ENCODE measurements around the gene NAV2. TPM values are rescaled to one million over a fixed set of nuclear protein-coding genes. Genes with fewer than 3 reads are reported as not detected.

The NAV2 gene
- total RNA-seq, 1 experiment from 2014 or later, result 46.3 TPM

DNA sequence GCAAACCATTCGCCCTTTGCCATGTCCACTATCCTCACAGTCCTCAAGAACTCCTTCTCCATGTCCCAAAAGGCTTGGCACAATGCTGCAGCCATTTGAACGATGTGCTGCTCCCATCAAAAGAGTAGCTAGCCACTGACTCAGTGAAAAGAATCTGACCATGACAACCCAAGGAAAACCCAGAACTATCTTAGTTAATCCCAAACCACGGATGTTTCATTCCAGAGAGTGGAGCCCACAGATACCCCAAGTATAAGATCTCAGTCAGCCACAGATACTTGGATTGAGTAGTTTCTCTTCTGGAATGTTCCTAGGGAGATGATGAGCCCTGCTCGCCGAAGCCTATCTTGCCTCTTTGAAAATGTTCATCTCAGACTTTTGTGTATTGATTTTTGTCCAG, 176.9 kb downstream of the NAV2 start:
- Histone ChIP-seq H3K79me1 (ENCODE audit: insufficient read depth, low read depth, low read length, poor library complexity, severe bottlenecking) (no peaks in the 10 kb centered on the region), H2BK5ac (ENCODE audit: insufficient read length, low read length) (no peak overlapping the region), H3K27me3 (ENCODE audit: insufficient read depth, low read length) (no peaks in the 10 kb centered on the region), H3T11ph (ENCODE audit: low read length) (no peak overlapping the region), H2AFZ (ENCODE audit: low read length) (no peak overlapping the region), H3K4me1 (ENCODE audit: insufficient read depth, low read length) (no peaks in the 10 kb centered on the region), H3K4ac (ENCODE audit: low read depth, low read length) (no peak overlapping the region), H4K91ac (ENCODE audit: insufficient read length, low read depth, low read length) (no peak overlapping the region), H2BK20ac (ENCODE audit: low read depth, low read length, poor library complexity, severe bottlenecking) (no peak overlapping the region), H2BK15ac (ENCODE audit: low read depth, low read length) (no peak overlapping the region), H2AK5ac (ENCODE audit: insufficient read length, low read length) (no peak overlapping the region), H3K79me2 (ENCODE audit: insufficient read depth, low read length) (no peaks in the 10 kb centered on the region), H3K27ac (ENCODE audit: insufficient read length, low read depth, low read length) (no peak overlapping the region), H2BK120ac (ENCODE audit: low read depth, low read length, poor library complexity, severe bottlenecking) (no peak overlapping the region), H3K23ac (ENCODE audit: insufficient read length, low read depth, low read length) (no peak overlapping the region), H3K9ac (ENCODE audit: extremely low read depth, insufficient read length, low read length) (no peak overlapping the region), H4K8ac (replicated peaks; ENCODE audit: insufficient read length, low read depth, low read length) (no peak overlapping the region), H2BK12ac (ENCODE audit: insufficient read length, low read depth, low read length) (no peak overlapping the region), H3K14ac (ENCODE audit: insufficient read depth, low read length) (no peak overlapping the region), H3K9me3 (ENCODE audit: control insufficient read depth, low read depth, low read length) (no peaks in the 10 kb centered on the region), H4K20me1 (ENCODE audit: control insufficient read depth, insufficient read depth, insufficient read length) (no peaks in the 10 kb centered on the region), H3K4me2 (ENCODE audit: insufficient read depth, insufficient read length, low read length) (no peak overlapping the region), H3K18ac (ENCODE audit: insufficient read length, low read depth, low read length) (no peak overlapping the region), H3K23me2 (ENCODE audit: insufficient read length, low read depth, low read length, poor library complexity, severe bottlenecking) (no peaks in the 10 kb centered on the region), H3K56ac (ENCODE audit: insufficient read length, low read depth, low read length) (no peak overlapping the region), H4K5ac (ENCODE audit: insufficient read length, low read depth, low read length) (no peak overlapping the region)
- no CpG with 5 or more reads among the region's 5 CpGs for WGBS (ENCODE audit: extremely low coverage, insufficient read length, low lambda C conversion rate)
- Mint-ChIP-seq H3K27ac (no peak overlapping the region), H3K27me3 (ENCODE audit: low read depth) (no peaks in the 10 kb centered on the region), H3K36me3 (ENCODE audit: insufficient read depth in 1 of 3, low read depth in 3 of 3) (peaks cover 19 to 42% (median 38%) of the 10 kb centered on the region in 3 experiments), H3K4me1 (peaks cover 18 to 19% of the 10 kb centered on the region in 2 experiments), H3K4me3 (no peak overlapping the region), H3K9me3 (0 out of 5 replicates have a peak, but pooled peaks cover 0 to 3% of the 10 kb centered on the region in 2 experiments)
- no peak for DNase-seq
- TF ChIP-seq, protein P1, sequence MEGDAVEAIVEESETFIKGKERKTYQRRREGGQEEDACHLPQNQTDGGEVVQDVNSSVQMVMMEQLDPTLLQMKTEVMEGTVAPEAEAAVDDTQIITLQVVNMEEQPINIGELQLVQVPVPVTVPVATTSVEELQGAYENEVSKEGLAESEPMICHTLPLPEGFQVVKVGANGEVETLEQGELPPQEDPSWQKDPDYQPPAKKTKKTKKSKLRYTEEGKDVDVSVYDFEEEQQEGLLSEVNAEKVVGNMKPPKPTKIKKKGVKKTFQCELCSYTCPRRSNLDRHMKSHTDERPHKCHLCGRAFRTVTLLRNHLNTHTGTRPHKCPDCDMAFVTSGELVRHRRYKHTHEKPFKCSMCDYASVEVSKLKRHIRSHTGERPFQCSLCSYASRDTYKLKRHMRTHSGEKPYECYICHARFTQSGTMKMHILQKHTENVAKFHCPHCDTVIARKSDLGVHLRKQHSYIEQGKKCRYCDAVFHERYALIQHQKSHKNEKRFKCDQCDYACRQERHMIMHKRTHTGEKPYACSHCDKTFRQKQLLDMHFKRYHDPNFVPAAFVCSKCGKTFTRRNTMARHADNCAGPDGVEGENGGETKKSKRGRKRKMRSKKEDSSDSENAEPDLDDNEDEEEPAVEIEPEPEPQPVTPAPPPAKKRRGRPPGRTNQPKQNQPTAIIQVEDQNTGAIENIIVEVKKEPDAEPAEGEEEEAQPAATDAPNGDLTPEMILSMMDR (conservative IDR thresholded peaks at IDR 0.05), result no peak
